GM19193 (cell line): ENCODE data around the gene ELL2.
A peak's percentile ranks its signal among the peaks of the same experiment; 100 is the strongest.

Experiments
- POLR2A ChIP-seq: IDR thresholded peaks from 4 replicates; pipeline ENCODE4 v1.6.1; 2011; ENCODE audit not compliant: insufficient read depth, insufficient read length; ENCODE audit errors: extremely low read depth

The ELL2 gene

GRCh38 chr5:95861864-95862561 lies 99.6 kb downstream of the ELL2 start:
- no peak for TF ChIP-seq POLR2A

GRCh38 chr5:95861221-95861863 lies 100.3 kb downstream of the ELL2 start:
- peak; percentile 23 for TF ChIP-seq POLR2A

GRCh38 chr5:95859661-95860060 lies 102.0 kb downstream of the ELL2 start:
- no peak for TF ChIP-seq POLR2A

DNA sequence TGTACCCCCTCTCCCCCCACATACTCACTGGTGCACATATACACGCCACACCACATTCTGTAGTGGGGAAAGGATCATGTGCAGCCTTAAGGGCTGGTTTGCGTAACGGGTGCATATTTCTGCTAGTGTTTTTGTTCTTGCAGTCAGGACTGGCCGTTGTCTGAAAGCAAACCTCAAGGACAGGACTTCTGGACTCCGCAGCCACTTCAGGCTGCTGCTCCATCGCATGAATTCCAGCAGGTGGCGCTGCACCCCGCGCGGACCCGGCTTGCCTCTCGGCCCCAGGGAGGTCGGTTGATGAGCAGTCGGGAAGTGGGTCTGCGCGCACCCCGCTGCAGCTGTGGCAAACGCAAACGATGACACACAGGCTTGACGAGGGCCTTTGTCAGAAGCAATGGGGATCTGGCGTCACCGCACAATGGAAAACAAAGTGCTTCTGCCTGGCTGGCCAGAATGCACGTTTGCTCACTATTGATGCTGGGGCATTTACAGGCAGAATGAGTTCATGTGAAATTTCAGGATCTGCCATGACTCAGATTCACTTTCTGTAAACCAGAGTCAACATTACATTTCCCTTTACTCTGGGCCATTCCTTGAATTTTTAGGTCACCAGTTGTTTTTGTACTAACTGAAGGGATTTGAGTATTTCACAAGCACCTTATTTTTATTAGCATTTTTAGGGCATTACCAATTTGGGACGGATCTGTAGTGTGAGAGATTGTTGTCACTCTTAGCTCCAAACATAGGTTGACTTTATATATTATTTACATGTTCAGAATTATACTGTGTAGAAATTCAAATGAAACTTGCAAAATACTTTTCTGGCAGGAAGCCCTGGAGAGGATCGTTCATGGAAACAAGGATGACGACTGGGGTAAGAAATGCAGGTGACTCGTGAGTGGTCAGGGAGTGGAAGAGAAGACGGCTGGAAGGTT lies 102.7 kb downstream of the ELL2 start:
- no peak for TF ChIP-seq POLR2A

DNA sequence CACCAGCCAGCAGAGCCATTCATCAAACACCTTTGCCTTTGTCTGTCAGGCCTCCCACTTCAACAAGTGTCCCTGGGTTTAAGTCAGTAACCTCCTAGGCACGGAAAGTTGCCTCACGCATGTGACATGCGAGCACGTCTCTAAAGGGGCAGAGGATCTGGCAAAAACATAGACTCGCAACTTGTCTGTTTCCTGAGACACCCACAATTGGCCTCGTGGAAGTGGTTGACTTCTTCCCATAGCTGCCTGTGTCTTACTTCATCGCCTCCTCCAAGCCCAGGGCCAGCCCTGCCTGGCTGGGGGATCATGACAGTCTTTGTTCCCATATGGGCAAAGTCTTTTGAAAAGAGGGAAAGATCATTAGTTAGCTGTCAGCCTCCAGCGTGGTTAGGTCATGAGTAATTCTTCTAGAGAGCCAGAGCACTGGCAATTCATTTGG lies 103.6 kb downstream of the ELL2 start:
- no peak for TF ChIP-seq POLR2A

DNA sequence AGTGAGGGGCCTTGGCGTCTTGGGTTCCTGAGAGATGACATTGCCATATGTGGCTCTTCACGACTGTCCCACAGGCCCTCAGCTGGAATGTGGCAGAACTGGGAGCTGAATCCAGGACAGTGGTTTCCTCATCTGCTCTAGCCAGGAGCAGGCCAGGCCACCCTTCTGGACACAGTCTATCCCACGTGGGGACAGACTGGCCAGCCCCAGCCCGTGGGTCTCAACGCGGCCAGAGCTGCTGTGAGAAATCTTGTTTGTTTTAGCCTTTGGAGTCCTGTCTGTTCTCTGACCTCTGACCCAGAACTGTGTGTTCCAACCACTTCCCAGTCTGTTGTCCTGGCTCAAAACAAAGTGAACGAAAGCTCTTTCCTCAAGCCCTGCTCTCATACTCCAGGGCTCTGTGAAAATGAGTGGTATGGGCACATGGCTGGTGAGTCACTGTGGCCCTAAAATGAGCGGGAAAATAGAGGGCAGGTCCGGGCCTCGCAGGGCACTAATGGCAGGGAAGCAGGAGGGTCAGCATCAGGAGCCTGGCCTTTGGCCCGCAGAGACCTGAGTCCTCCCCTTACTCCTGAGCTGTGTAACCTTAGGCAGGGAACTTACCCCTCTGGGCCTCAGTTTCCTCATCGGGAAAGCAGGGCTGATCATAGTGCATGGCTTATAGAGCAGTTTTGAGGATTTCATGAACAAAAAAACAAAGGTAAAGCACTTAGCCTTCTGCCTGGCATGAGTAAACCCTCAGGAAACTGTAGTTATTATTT lies 104.3 kb downstream of the ELL2 start:
- TF ChIP-seq POLR2A: no peak

GRCh38 chr5:95856501-95856981 lies 105.1 kb downstream of the ELL2 start:
- TF ChIP-seq POLR2A: no peak

GRCh38 chr5:95853490-95853889 lies 108.2 kb downstream of the ELL2 start:
- no peak for TF ChIP-seq POLR2A

DNA sequence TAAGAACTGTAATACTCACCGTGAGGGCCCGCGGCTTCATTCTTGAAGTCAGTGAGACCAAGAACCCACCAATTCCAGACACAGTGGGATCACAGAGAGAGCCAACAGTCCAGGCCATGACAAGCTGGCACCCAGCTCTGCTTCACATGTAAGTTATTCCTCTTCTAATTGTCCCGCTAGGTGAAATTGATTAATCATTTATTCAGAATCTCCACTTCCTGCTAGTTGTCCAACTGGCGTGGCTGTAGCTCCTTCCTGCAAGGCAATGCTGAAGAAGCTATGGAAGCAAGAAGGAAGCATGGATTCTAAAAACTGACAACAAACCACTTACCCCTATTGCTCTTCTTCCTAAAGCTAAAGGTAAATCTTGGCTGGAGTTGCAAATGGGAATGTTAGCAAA lies 109.1 kb downstream of the ELL2 start:
- TF ChIP-seq POLR2A: no peak

DNA sequence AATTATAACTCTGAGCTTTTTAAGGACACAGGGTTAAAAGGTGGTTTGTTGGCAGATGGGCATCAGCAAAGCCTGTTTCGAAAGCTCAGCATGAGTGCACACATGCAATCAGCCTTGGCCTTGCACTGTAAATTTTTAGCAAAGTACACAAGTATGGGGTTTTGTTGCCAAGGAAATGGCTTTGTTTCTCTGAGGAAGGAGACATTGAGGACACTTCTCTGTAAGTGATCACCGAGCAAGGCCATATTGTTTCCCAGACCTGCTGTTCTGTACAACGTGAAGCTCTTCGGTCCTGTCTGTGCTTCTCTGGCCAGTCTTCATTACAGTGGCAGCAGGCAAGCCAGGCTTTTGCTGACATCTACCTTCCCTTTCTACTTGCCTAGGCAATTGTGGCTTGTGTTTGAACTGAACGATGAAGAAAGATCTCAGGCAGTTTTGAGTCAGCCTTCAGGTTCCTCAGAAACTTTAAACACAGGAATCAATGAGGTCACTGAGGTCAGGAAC lies 111.2 kb downstream of the ELL2 start:
- no peak for TF ChIP-seq POLR2A

DNA sequence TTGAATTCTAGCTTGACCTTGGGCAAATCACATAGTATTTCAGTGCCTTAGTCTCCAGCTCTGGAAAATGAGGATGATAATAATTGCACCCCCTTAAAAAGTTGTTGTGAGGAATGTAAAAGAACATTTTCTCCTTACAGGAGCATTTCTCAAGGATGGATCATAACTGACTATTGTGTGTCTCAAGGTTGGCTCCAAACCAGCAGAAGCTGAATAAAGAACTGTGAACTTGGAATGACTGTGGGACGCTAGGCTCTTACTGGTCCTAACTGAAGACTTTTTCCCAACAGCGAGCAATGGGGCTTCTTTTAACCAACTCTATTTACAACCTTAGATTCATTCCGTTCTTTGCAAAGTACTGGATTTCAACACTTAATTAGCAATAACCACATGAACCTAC lies 113.0 kb downstream of the ELL2 start:
- TF ChIP-seq POLR2A: no peak

GRCh38 chr5:95847261-95847592 lies 114.4 kb downstream of the ELL2 start:
- no peak for TF ChIP-seq POLR2A

- TF ChIP-seq POLR2A: no peak
Observed at GRCh38 chr5:95846554-95847260, 114.9 kb downstream of the ELL2 start.

GRCh38 chr5:95845391-95845790 lies 116.3 kb downstream of the ELL2 start:
- TF ChIP-seq POLR2A: no peak
